Ishikawa (cell line): ENCODE results near the gene PCSK7.

Experiments used
- CEBPB ChIP-seq: IDR thresholded peaks from 2 replicates; pipeline ENCODE4 v1.6.1; 2012
- CREB1 ChIP-seq: IDR thresholded peaks from 2 replicates; pipeline ENCODE4 v1.6.1; 2012; ENCODE audit warnings: low read depth
- EGR1 ChIP-seq: IDR thresholded peaks from 2 replicates; pipeline ENCODE4 v1.6.1; 2012
- EP300 ChIP-seq: IDR thresholded peaks from 2 replicates; pipeline ENCODE4 v1.6.1; 2012; ENCODE audit warnings: borderline replicate concordance
- NFIC ChIP-seq: IDR thresholded peaks from 2 replicates; pipeline ENCODE4 v1.6.1; 2012
- TAF1 ChIP-seq: IDR thresholded peaks from 2 replicates; pipeline ENCODE4 v1.6.1; 2012; ENCODE audit warnings: low read depth, mild to moderate bottlenecking
- TCF12 ChIP-seq: IDR thresholded peaks from 2 replicates; pipeline ENCODE4 v1.6.1; 2012; ENCODE audit warnings: low read depth
- YY1 ChIP-seq: IDR thresholded peaks from 2 replicates; pipeline ENCODE4 v1.6.1; 2012; ENCODE audit warnings: low read depth

DNA sequence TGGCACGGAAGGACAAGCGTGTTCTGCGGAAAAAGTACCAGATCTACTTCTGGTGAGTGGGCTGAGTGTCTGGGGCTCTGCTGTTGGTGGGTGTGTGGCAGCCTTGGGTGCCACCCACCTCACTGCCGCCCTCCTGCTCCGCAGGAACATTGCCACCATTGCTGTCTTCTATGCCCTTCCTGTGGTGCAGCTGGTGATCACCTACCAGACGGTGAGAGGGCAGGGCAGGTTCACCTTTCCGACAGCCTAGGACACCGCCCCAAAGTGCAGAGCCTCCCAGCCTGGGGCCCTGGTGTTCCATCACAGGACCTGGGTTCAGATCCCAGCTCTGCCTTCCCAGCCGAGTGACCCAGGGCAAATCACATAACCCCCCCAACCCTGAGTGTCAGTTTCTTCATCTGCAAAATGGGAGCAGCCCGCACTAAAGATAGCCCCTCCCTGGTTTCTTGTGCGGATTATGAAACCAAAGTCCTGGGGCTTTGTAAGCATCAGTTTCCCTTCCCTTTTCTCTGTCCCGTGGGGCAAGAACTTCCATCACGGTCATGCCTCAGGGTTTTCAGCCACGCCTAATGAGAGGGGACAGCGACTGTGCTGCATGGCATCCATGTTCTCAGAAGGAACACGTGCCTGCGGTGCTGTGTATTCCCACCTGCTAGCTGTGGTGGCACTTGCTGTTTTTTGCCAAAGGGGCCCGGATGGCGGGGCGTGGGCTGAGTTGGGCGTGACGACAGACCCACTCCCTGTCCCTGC, 42.5 kb downstream of the PCSK7 start:
- no peak for TF ChIP-seq YY1
- no peak for TF ChIP-seq TCF12
- no peak for TF ChIP-seq TAF1
- TF ChIP-seq CREB1: no peak
- TF ChIP-seq EGR1: no peak
- no peak for TF ChIP-seq CEBPB
- TF ChIP-seq NFIC: no peak
- TF ChIP-seq EP300: no peak
